ENCODE results near the gene ELN.

GRCh38 chr7:74106846-74107245 is 78.9 kb downstream of the ELN start:
- TF ChIP-seq ZFP3 (CRISPR knock-in tag; IDR thresholded peaks at IDR 0.05), result no peak
- no peak for TF ChIP-seq TOX (CRISPR knock-in tag; IDR thresholded peaks at IDR 0.05; ENCODE audit: borderline replicate concordance)
- TF ChIP-seq RARB (CRISPR knock-in tag; IDR thresholded peaks at IDR 0.05), result no peak
- no peak for TF ChIP-seq PATZ1 (CRISPR knock-in tag; IDR thresholded peaks at IDR 0.05; ENCODE audit: borderline replicate concordance)
- TF ChIP-seq PPARA (CRISPR knock-in tag; IDR thresholded peaks at IDR 0.05; ENCODE audit: borderline replicate concordance), result no peak
- no peak for TF ChIP-seq ARNTL (CRISPR knock-in tag; IDR thresholded peaks at IDR 0.05; ENCODE audit: borderline replicate concordance, low read depth)
- no peak for TF ChIP-seq BACH2 (CRISPR knock-in tag; IDR thresholded peaks at IDR 0.05; ENCODE audit: borderline replicate concordance)
- TF ChIP-seq ZC3H10 (CRISPR knock-in tag; IDR thresholded peaks at IDR 0.05), result no peak
- TF ChIP-seq ZNF565 (CRISPR knock-in tag; conservative IDR thresholded peaks at IDR 0.05; ENCODE audit: low read depth), result no peak
